Activated CD4-positive, alpha-beta T cell treated with anti-CD3 and anti-CD28 coated beads, Interleukin-2, Interleukin-6, amounts not matched to agents 100 ng/mL and 50 ng/mL, durations not matched to agents 16 hours and 8 hours (primary cell): ENCODE results near the gene ADCYAP1R1.

Source experiments
- DNase-seq: peaks from one replicate; pipeline ENCODE4 v3.0.0-alpha.2; 2020

ADCYAP1R1 gene

GRCh38 chr7:31069860-31070555, 17.9 kb downstream of the ADCYAP1R1 start:
- DNase-seq, result no peak

DNA sequence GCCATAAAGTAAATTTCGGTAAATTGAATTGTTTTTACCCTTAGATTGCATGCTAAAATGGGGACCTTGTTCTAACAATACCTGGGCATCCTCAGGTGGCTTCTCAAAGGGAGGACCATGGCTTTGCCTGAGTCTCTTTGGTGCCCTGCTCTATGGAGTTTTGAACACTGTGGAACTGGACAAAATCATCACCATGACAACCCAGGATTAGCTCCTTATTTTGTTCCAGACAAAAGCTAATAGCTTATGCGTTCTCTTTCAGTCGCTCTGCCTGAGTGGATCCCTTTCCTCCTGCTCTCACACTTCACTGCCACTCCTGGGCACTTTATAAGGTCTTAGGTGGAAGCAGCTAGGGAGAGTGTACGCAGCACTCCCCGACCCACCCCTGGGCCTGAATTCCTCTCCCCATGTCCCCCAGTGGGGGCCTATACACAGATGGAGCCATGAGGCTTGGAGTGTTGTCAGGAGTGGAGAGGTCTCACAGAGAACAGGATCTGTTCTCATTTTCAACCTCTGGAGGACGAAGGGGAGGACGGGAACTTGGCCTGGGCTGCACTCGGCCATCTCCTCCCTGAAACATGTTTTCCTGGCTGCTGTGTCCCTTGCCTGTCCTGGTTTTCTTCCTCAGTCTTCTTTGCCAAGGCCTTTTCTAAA, 19.0 kb downstream of the ADCYAP1R1 start:
- no peak for DNase-seq

DNA sequence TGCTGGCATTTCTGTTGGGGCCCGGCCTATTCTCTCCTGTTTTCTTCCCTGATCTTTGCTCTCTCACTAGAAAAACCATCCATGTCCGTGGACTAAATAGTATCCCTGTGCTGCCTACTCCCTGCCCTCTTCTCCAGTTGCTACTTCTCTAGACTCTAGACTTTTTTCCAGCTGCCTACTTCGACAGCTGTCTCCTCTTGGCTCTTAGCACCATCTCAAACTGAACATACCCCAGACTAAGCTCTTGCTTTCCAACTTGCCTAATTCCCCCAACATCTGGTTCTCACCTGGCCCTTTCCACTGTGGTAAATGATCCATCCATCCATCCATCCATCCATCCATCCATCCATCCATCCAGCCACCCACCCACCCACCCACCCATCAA, 19.5 kb downstream of the ADCYAP1R1 start:
- DNase-seq, result no peak

DNA sequence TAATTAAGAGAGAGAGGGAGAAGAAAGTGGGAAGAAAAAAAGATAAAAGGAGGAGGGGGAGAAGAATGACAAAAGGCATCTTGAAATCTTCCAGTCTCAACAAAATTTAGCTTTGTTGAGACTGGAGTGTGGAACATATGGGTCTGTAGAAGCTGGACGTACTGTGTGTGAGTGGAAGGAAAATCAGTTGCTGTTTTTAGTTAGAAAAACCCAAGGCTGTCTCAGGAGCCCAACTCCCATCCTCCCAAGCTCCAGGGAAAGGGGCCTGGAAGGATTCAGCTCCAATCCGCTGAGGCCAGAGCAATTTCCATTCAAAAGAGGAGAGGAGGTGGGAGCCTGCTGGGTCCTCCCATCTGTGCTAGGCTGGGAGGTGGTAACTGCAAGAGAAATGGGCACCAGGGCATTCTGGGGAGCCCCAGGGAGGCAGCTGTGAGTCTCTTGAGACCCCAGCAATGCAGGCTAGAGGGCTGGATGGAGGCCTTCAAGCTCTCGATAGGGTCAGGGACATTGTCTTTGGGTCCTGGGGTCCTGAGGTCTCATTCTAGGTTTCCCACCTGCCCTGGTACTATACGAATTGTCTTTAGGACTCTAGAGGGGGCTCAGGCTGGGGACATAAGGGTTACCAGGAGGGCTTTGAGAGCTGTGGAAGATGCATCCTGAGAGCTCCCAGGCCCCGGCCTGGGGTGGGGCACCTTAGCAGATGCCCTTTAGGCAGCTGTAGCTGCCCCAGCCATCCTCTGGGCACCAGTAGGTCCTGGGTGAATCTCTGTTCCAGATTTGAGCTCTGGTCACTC, 21.4 kb downstream of the ADCYAP1R1 start:
- no peak for DNase-seq

DNA sequence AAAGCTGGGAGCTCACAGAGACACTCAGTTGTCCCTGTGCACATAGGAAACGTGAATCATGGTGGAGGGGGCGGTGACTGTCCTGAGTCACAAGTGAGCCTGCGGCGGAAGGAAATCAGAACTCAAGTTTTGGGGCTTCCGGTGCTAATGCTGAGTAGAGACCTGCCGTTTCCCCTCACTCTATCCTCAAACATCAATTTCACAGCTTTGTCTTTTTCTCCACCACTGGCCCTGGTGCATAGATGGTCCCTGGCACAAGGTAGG, 21.9 kb downstream of the ADCYAP1R1 start:
- DNase-seq, result no peak

- no peak for DNase-seq
Measured at GRCh38 chr7:31074403-31075085, 22.4 kb downstream of the ADCYAP1R1 start.

DNA sequence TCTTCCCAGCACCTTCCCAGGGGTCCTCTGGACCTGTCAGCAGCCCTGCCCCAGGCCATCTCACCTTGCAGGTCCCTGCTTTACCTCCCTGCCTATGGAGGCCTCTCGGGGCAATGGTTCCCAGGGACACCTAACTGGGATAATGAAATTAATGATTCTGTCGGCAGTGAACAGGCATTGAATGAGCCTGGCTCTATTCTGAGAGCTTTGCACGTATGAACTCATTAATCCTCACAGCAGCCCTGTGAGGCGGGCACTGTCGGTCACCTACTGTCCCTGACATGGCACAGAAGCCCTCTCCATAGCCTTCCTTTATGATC, 22.9 kb downstream of the ADCYAP1R1 start:
- DNase-seq, result no peak

DNA sequence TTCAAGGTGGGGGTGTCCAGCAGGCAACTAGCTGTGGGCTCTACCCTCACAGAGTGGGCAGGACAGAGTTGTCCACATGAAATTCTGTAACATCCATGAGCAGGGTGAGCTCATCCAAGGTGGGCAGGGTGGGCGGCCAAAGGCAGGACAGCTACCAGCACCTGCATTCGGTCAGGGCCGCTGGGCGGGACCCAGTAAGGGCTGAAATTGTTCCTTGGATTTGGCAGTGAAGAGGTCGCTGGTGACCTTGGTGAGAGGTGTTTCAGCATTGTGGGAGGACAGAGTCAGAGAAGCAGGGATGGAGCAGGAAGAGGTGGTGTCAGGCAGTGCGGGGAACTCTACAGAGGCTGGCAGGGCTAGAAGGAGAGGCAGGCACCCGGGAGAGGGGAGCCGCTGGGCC, 23.9 kb downstream of the ADCYAP1R1 start:
- no peak for DNase-seq

GRCh38 chr7:31076641-31077310, 24.7 kb downstream of the ADCYAP1R1 start:
- no peak for DNase-seq

DNA sequence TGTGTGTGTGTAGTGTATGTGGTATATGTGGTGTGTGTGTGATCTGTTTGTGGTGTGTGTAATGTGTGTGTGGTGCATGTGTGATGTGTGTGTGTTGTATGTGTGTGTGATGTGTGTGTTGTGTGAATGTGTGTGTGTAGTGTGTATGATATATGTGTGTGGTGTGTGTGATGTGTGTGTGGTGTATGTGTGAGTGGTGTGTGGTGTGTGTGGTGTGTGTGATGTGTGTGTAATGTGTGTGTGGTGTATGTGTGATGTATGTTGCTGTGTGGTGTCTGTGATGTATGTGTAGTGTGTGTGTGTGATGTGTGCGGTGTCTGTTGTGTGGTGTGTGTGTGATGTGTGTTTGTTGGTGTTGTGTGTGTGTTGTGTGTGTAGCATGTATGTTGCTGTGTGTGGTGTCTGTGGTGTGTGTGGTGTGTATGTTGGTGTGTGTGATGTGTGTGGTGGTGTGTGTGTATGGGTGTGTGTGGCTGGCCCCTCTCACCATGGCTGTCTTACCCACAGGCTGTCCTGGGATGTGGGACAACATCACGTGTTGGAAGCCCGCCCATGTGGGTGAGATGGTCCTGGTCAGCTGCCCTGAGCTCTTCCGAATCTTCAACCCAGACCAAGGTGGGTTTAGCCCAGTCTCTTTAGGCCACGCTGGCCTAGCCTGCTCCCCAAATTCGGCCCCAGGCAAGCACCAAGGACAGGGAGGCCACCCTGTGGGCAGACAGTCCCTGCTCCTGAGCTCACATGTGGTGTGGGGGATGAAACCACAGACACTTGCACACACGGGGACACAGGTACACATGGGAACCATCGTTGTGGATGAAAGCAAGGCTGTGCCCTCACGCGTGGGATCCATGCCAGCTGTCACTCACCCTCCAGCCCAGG, 25.6 kb downstream of the ADCYAP1R1 start:
- no peak for DNase-seq

- no peak for DNase-seq
Measured at GRCh38 chr7:31078363-31078990, 26.4 kb downstream of the ADCYAP1R1 start.

GRCh38 chr7:31079126-31079823, 27.2 kb downstream of the ADCYAP1R1 start:
- DNase-seq, result no peak

GRCh38 chr7:31079824-31080511, 27.9 kb downstream of the ADCYAP1R1 start:
- no peak for DNase-seq

- DNase-seq, result no peak
Measured at GRCh38 chr7:31080763-31081162, 28.7 kb downstream of the ADCYAP1R1 start.

- DNase-seq, result no peak
Measured at GRCh38 chr7:31082017-31082416, 29.9 kb downstream of the ADCYAP1R1 start.

DNA sequence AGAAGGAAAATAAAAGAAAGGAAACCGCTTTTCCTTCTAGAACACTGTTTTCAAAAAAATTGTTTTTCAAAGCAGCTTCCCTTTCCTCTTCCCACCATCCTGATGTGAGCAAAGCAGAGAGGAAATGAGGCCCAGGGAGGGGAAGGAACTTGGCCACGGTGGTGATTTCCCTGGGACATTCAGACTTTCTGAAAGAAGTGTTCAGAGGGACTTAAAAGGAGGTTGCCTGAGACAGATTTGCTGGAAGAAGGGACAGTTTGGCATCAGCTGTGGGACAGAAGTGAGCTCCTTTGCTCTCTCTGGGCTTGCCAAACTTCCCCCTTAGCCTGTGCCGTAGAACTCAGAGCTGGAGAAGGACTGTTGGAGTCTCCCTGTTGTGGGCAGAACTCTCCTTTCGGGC, 30.3 kb downstream of the ADCYAP1R1 start:
- no peak for DNase-seq

DNA sequence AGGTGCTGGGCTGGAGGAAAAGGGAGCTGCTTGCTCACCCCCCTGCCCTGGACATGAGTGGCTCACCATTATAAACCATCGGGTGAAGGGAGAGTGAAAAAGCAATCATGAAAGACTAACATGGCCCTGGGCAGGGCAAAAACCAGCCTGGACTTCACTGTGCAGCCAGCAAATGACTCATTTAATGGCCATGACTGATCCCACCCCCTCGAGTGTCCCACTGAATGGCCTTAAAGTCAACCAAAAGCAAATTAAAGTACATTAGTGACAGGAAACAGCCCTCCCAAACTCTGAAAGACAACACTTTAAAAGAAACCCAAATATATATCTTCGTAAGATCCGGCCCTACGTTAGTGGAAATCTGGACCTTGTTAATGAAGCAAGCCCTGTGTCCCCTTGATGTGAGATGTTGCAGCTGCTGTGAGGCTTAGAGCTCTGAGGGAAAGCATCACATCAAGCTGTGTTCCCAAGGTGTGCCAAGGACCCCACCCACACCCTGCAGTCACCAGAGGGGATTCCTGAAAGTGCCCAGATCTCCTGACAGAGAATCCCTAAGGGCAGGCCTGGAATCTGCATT, 31.2 kb downstream of the ADCYAP1R1 start:
- DNase-seq, result no peak

GRCh38 chr7:31084226-31084625, 32.1 kb downstream of the ADCYAP1R1 start:
- DNase-seq, result no peak

GRCh38 chr7:31087351-31087750, 35.2 kb downstream of the ADCYAP1R1 start:
- DNase-seq, result no peak

GRCh38 chr7:31091924-31092434, 39.9 kb downstream of the ADCYAP1R1 start:
- no peak for DNase-seq
